ENCODE results near the gene RASA2.

Gene RASA2

DNA sequence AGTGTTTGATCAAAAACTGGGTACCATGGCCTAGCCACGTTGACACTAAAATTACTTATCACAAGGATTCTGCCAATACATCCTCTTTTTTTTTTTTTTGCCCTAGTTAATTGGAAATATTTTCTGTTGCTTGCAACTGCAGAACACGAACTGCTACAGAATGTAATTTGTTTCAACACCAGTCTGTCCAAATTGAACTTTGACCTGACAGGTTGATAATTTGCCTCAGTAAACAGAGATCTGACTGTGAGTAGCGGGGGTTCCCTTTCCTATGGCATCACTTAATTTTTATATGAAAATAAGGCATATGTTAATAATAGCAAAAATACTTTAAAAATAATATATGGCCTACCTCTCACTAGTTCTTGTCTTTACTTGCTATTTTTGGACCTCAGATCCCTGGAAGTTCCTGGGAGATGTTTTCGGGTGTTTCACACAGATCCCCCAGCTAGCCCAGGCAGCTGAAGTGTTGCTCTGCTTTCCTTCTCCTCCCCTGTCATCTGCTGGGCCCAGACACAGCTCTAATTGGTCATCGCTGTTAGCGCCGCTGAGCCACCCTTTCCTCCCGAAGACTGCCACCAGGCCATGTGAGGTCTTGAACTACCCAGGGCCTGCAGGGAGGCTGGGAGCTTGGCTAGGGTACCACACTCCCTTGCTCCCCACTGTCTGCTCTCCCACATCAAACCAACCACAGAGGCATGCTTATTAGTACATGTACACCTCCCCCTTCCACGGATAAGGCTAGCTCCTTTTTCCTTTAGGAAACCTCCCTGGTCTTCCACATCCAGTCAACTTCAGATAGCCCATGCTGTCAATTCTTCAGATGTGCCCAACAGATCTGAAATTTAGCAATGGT is 161.5 kb downstream of the RASA2 start:
- DNase-seq = no peak

GRCh38 chr3:141649871-141650270 is 163.0 kb downstream of the RASA2 start:
- DNase-seq = no peak

- no peak for DNase-seq
Measured at GRCh38 chr3:141650783-141651182, 164.0 kb downstream of the RASA2 start.

GRCh38 chr3:141651409-141651808 is 164.6 kb downstream of the RASA2 start:
- DNase-seq = no peak

DNA sequence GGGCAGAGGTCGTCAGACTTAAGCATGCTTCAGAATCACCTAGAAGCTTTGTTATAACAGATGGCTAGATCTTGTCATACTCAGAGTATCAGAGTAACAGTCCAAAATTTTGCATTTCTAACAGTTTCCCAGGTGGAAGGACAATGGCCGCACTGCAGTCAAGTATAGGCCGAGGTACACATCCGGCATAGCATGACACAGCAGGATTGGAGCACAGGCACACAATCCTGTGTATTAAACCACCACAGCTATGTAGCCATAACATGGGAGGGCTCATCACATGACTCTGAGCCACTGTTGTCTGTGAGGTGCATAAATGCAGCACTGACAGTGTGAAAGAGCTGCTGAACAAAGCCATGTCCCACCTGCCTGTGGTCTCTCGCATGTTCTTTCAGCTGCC is 165.5 kb downstream of the RASA2 start:
- no peak for DNase-seq

- DNase-seq = no peak
Measured at GRCh38 chr3:141653847-141654246, 167.0 kb downstream of the RASA2 start.

- DNase-seq = no peak
Measured at GRCh38 chr3:141655801-141656200, 169.0 kb downstream of the RASA2 start.

- DNase-seq = no peak
Measured at GRCh38 chr3:141656771-141657170, 169.9 kb downstream of the RASA2 start.

GRCh38 chr3:141657516-141657915 is 170.7 kb downstream of the RASA2 start:
- no peak for DNase-seq

DNA sequence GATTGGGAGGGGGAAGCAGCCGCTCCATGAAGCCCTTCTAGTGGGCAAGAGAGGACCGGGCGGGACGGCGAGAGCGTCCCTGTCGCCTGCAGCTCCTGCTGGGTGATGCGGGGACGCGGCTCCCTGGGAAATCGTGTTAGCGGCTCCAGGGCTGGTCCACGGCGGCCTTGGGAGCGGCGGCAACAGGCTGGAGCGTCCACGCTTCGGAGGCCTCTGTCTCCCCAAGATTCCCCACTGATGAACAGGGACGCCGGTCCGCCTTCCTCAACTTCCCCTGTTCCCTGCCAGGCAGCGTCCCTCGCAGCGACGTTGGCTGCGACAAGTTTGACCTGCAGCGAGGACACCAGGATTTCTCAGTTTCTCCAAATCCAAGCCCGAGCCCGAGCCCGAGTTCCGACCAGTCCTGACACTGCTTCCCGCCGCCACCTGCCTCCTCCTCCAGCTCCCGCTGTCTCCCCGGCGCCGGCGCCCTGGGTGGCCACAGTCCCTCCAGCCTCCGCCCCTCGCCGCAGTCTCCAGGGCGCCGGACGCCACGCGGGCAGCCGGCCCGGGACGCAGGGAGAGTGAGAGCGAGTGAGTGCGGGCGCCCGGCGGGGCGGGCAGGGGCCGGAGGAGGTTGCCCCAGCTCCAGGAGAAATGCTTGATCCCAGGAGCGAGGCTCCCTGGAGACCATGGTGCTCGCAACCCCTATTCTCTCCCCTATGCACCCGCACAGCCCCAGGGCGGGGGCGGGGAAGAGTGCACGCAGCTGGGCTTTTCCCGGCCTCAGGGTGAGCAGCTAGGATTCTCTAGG is 173.2 kb downstream of the RASA2 start:
- DNase-seq = peak in 1 of 2 experiments; percentile 12

GRCh38 chr3:141660614-141660947 is 173.8 kb downstream of the RASA2 start:
- DNase-seq = no peak

- DNase-seq = no peak
Measured at GRCh38 chr3:141661229-141662196, 174.7 kb downstream of the RASA2 start.

DNA sequence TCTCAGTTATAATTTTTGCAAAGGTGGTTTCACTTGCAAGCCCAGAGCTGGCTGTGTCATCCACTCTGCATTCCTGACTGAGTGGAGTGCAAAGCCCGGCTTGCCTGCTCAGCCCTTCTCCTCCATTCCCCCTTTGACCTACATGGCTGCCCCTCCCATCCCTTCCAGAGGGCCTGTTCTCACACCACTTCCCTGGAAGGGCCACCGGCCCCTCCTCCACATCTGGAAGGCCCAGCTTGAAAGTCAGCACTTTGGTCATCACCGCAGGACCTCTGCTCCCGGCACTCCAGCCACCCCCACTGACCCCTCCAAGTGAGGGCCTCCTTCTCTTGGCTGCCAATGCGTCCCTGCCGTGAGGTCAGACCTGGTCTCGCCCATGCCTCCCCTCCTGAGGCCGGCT is 177.2 kb downstream of the RASA2 start:
- DNase-seq = no peak

Data from SW 1271 (cell line).